Fibroblast of lung (primary cell): ENCODE data around the gene TMEM51. TPM values are rescaled to one million over a fixed set of nuclear protein-coding genes. Genes with fewer than 3 reads are reported as not detected.

Experiments
- DNase-seq, 2 donors: peaks; one replicate each; pipeline versions ENCODE4 v3.0.0 to v3.0.0-alpha.2; 2010; ENCODE audit warnings: low read depth in 2 of 2
- H2AFZ ChIP-seq: 2 replicates; pipeline ENCODE4 v1.5.1; 2012; ENCODE audit warnings: low read length, control low read depth, inconsistent platforms
- H3K27ac ChIP-seq: 2 replicates; pipeline ENCODE4 v1.5.1; 2011; ENCODE audit warnings: low read length, control low read depth; ENCODE audit not compliant: insufficient read depth
- H3K27me3 ChIP-seq: 2 replicates; pipeline ENCODE4 v1.5.1; 2011; ENCODE audit warnings: mild to moderate bottlenecking, low read length; ENCODE audit not compliant: control insufficient read depth, insufficient read depth
- H3K36me3 ChIP-seq: 2 replicates; pipeline ENCODE4 v1.5.1; 2011; ENCODE audit warnings: low read length; ENCODE audit not compliant: control insufficient read depth, insufficient read depth
- H3K4me1 ChIP-seq: 2 replicates; pipeline ENCODE4 v1.5.1; 2011; ENCODE audit warnings: low read length; ENCODE audit not compliant: control insufficient read depth, insufficient read depth; ENCODE audit errors: extremely low read depth
- H3K4me2 ChIP-seq: 2 replicates; pipeline ENCODE4 v1.5.1; 2011; ENCODE audit warnings: low read length, control low read depth; ENCODE audit not compliant: insufficient read depth; ENCODE audit errors: extremely low read depth
- H3K4me3 ChIP-seq, 4 experiments: fragments of 200-600 bp in 1 of 4; sonication (generic) in 1 of 4; replicated peaks in 1 of 4; 2 replicates each; pipeline ENCODE4 v1.5.1; 2011 to 2016; ENCODE audit warnings: low read length in 4 of 4, low read depth in 3 of 4, mild to moderate bottlenecking in 3 of 4, control low read depth in 2 of 4, inconsistent platforms in 1 of 4, mixed read lengths in 1 of 4; ENCODE audit not compliant: insufficient read depth in 1 of 4; ENCODE audit errors: control extremely low read depth in 1 of 4
- H3K79me2 ChIP-seq: 2 replicates; pipeline ENCODE4 v1.5.1; 2012; ENCODE audit warnings: mild to moderate bottlenecking, low read length, inconsistent platforms; ENCODE audit not compliant: control insufficient read depth, insufficient read depth
- H3K9ac ChIP-seq: 2 replicates; pipeline ENCODE4 v1.5.1; 2011; ENCODE audit warnings: mild to moderate bottlenecking, low read length, control low read depth; ENCODE audit not compliant: insufficient read depth
- H3K9me3 ChIP-seq: 2 replicates; pipeline ENCODE4 v1.5.1; 2012; ENCODE audit warnings: low read depth, low read length; ENCODE audit not compliant: control insufficient read depth, insufficient read depth
- H4K20me1 ChIP-seq: 2 replicates; pipeline ENCODE4 v1.5.1; 2011; ENCODE audit warnings: low read length; ENCODE audit not compliant: control insufficient read depth, insufficient read depth; ENCODE audit errors: extremely low read depth
- EZH2 ChIP-seq: IDR thresholded peaks from 2 replicates; pipeline ENCODE4 v1.5.1; 2012; ENCODE audit warnings: low read length, control low read depth, mild to moderate bottlenecking; ENCODE audit errors: missing control alignments
- polyA plus RNA-seq, 2 donors: library from polyadenylated mRNA; depleted of rRNA in 1 of 2; stranded (reverse) in 1 of 2; unstranded in 1 of 2; fragments of >200 nt; gene quantifications; 2 replicates each; pipeline ENCODE4 v1.2.1, GENCODE V29; 2011 to 2012; ENCODE audit warnings: missing spikeins in 1 of 2
- total RNA-seq: library from RNA; depleted of rRNA; stranded (reverse); fragments of >200 nt; gene quantifications from 2 replicates; pipeline ENCODE4 v1.2.1, GENCODE V29; 2014
- TF ChIP-seq, protein P1 (sequence below), 2 donors: IDR thresholded peaks in 1 of 2; conservative IDR thresholded peaks in 1 of 2; 1 replicate in 1 of 2; 2 replicates in 1 of 2; pipeline ENCODE4 v1.5.1; 2011 to 2012; ENCODE audit warnings: low read length in 2 of 2, control low read depth in 1 of 2, inconsistent platforms in 1 of 2, low read depth in 1 of 2, mild to moderate bottlenecking in 1 of 2

The TMEM51 gene
- total and polyA plus RNA-seq, 2 donors (not counting 1 experiment from before 2014, with no cell fraction given), result 6.1 to 19.0 TPM

DNA sequence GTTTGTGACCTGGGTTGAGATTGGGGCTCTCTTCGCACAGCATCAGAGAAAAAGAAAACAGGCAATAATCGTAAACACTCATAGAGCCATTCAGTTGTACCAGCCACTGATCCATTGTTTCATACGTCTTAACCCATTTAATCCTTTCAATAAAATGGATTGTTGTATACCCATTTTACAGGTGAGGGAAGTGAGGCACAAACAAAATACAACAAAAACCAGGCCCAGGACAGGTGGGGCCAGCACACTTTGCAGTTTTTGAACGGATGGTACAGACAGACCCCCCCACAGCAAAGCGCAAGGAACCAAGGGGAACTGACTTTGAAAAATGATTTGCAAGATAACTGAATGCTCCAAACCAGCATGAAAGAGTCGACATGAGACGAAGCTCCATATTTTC, 89.2 kb downstream of the TMEM51 start:
- no peak overlapping the region for H3K9ac ChIP-seq
- no peaks in the 10 kb centered on the region for H4K20me1 ChIP-seq
- DNase-seq, result no peak
- H3K79me2 ChIP-seq, result no peaks in the 10 kb centered on the region
- no peak overlapping the region for H3K27ac ChIP-seq
- no peaks in the 10 kb centered on the region for H3K36me3 ChIP-seq
- H3K4me2 ChIP-seq, result no peak overlapping the region
- peaks cover 10% of the 10 kb centered on the region for H3K4me1 ChIP-seq
- H2AFZ ChIP-seq, result no peak overlapping the region
- TF ChIP-seq EZH2, result no peak
- TF ChIP-seq, protein P1, sequence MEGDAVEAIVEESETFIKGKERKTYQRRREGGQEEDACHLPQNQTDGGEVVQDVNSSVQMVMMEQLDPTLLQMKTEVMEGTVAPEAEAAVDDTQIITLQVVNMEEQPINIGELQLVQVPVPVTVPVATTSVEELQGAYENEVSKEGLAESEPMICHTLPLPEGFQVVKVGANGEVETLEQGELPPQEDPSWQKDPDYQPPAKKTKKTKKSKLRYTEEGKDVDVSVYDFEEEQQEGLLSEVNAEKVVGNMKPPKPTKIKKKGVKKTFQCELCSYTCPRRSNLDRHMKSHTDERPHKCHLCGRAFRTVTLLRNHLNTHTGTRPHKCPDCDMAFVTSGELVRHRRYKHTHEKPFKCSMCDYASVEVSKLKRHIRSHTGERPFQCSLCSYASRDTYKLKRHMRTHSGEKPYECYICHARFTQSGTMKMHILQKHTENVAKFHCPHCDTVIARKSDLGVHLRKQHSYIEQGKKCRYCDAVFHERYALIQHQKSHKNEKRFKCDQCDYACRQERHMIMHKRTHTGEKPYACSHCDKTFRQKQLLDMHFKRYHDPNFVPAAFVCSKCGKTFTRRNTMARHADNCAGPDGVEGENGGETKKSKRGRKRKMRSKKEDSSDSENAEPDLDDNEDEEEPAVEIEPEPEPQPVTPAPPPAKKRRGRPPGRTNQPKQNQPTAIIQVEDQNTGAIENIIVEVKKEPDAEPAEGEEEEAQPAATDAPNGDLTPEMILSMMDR (conservative IDR thresholded peaks at IDR 0.05 in 1 of 2, IDR thresholded peaks at IDR 0.05 in 1 of 2; ENCODE audit: low read depth in 1 of 2, low read length in 2 of 2), result no peak
- H3K9me3 ChIP-seq, result no peaks in the 10 kb centered on the region
- no peak overlapping the region for H3K4me3 ChIP-seq
- H3K27me3 ChIP-seq, result peaks cover 2% of the 10 kb centered on the region

- Histone ChIP-seq H3K4me2 (no peak overlapping the region), H4K20me1 (no peaks in the 10 kb centered on the region), H3K36me3 (no peaks in the 10 kb centered on the region), H3K9me3 (no peaks in the 10 kb centered on the region), H3K4me3 (no peak overlapping the region), H3K27ac (no peak overlapping the region), H3K27me3 (peaks cover 6% of the 10 kb centered on the region), H3K9ac (no peak overlapping the region), H3K79me2 (no peaks in the 10 kb centered on the region), H2AFZ (no peak overlapping the region), H3K4me1 (peaks cover 10% of the 10 kb centered on the region)
- TF ChIP-seq EZH2, result no peak
- TF ChIP-seq, protein P1 (conservative IDR thresholded peaks at IDR 0.05 in 1 of 2, IDR thresholded peaks at IDR 0.05 in 1 of 2; ENCODE audit: low read depth in 1 of 2, low read length in 2 of 2), result no peak
- DNase-seq, result peak in 1 of 2 donors; percentile 28
These were observed 89.9 kb downstream of the TMEM51 start for GRCh38 chr1:15243275-15244043.

GRCh38 chr1:15244813-15245212, 91.3 kb downstream of the TMEM51 start:
- H3K79me2 ChIP-seq, result no peaks in the 10 kb centered on the region
- no peaks in the 10 kb centered on the region for H3K9me3 ChIP-seq
- no peak overlapping the region for H3K4me2 ChIP-seq
- H3K4me3 ChIP-seq, result no peak overlapping the region
- no peaks in the 10 kb centered on the region for H3K36me3 ChIP-seq
- H4K20me1 ChIP-seq, result no peaks in the 10 kb centered on the region
- peaks cover 6% of the 10 kb centered on the region for H3K27me3 ChIP-seq
- H3K27ac ChIP-seq, result no peak overlapping the region
- TF ChIP-seq EZH2, result no peak
- TF ChIP-seq, protein P1 (conservative IDR thresholded peaks at IDR 0.05 in 1 of 2, IDR thresholded peaks at IDR 0.05 in 1 of 2; ENCODE audit: low read depth in 1 of 2, low read length in 2 of 2), result no peak
- H3K9ac ChIP-seq, result no peak overlapping the region
- H3K4me1 ChIP-seq, result peaks cover 10% of the 10 kb centered on the region
- DNase-seq, result no peak
- H2AFZ ChIP-seq, result no peak overlapping the region
